Naive thymus-derived CD8-positive, alpha-beta T cell (primary cell): ENCODE data around the gene CAMTA1. TPM values are rescaled to one million over a fixed set of nuclear protein-coding genes. Genes with fewer than 3 reads are reported as not detected.

Source experiments
- ATAC-seq, 2 donors: fragments of 150-1000 bp; cut with Tn5 transposase in 1 of 2; sonication (Bioruptor Pico), chemical (Tn5 transposase) in 1 of 2; 1 replicate in 1 of 2; 2 replicates in 1 of 2; pipeline ENCODE4 v1.10.0; 2021; ENCODE audit warnings: mild to moderate bottlenecking in 2 of 2, moderate library complexity in 2 of 2
- POLR2A ChIA-PET: fragments of 350-600 bp; sonication (Branson Sonifier 250); formaldehyde crosslinking; loops from one replicate; lab custom pipeline; 2021; ENCODE audit warnings: antibody characterized with exemption; lab: Charles Lee
- DNase-seq, 10 donors: peaks; one replicate each; pipeline versions ENCODE4 v3.0.0 to v3.0.0-alpha.2; 2020 to 2022
- H3K27ac Mint-ChIP-seq, 10 donors: one replicate each; pipeline ENCODE4 v1.8.0; 2020 to 2022; ENCODE audit warnings: mild to moderate bottlenecking in 10 of 10, mixed read lengths in 10 of 10, moderate library complexity in 4 of 10, inconsistent platforms in 1 of 10
- H3K27me3 Mint-ChIP-seq, 5 donors: one replicate each; pipeline ENCODE4 v1.8.0; 2021 to 2022; ENCODE audit warnings: mixed read lengths in 5 of 5
- H3K36me3 Mint-ChIP-seq, 3 donors: one replicate each; pipeline ENCODE4 v1.8.0; 2020 to 2022; ENCODE audit warnings: mixed read lengths in 3 of 3, mild to moderate bottlenecking in 2 of 3, inconsistent platforms in 1 of 3
- H3K4me1 Mint-ChIP-seq, 4 donors: one replicate each; pipeline ENCODE4 v1.8.0; 2021 to 2022; ENCODE audit warnings: mixed read lengths in 4 of 4
- H3K4me3 Mint-ChIP-seq, 10 donors: one replicate each; pipeline ENCODE4 v1.8.0; 2020 to 2022; ENCODE audit warnings: mild to moderate bottlenecking in 10 of 10, mixed read lengths in 10 of 10, moderate library complexity in 6 of 10, inconsistent platforms in 1 of 10
- H3K9me3 Mint-ChIP-seq, 9 donors: one replicate each; pipeline ENCODE4 v1.8.0; 2020 to 2022; ENCODE audit warnings: mixed read lengths in 9 of 9, mild to moderate bottlenecking in 3 of 9, inconsistent platforms in 1 of 9, moderate library complexity in 1 of 9
- polyA plus RNA-seq, 3 donors: library from polyadenylated mRNA; unstranded; fragments of 300-500 nt; fragmentation: Illumina TruSeq; gene quantifications; one replicate each; pipeline ENCODE4 v1.2.3, GENCODE V29; 2021
- total RNA-seq, 8 experiments: library from RNA in 2 of 8; stranded (reverse) in 2 of 8; gene quantifications; one replicate each; pipeline ENCODE4 v1.2.3 and lab custom pipeline; 2021 to 2026

The CAMTA1 gene
- total and polyA plus RNA-seq, 5 experiments from 2014 or later, result 32.6 to 78.3 (median 47.3) TPM

- Mint-ChIP-seq H3K9me3 (no peaks in the 10 kb centered on the region), H3K27ac (no peak overlapping the region), H3K4me1 (peaks cover 0 to 4% (median 0%) of the 10 kb centered on the region in 4 donors), H3K36me3 (no peaks in the 10 kb centered on the region), H3K4me3 (no peak overlapping the region), H3K27me3 (peaks cover 0 to 14% (median 2%) of the 10 kb centered on the region in 5 donors)
- no peak for DNase-seq
- POLR2A ChIA-PET, result no interaction called here
- no peak for ATAC-seq
These were observed 223.9 kb downstream of the CAMTA1 start for GRCh38 chr1:7008975-7009740.

- no peak for DNase-seq
- Mint-ChIP-seq H3K27me3 (peaks cover 0 to 14% (median 0%) of the 10 kb centered on the region in 5 donors), H3K9me3 (no peaks in the 10 kb centered on the region), H3K4me1 (peaks cover 0 to 4% (median 0%) of the 10 kb centered on the region in 4 donors), H3K4me3 (no peak overlapping the region), H3K36me3 (no peaks in the 10 kb centered on the region), H3K27ac (no peak overlapping the region)
- ATAC-seq, result no peak
- POLR2A ChIA-PET, result no interaction called here
These were observed 224.7 kb downstream of the CAMTA1 start for GRCh38 chr1:7009741-7010525.

DNA sequence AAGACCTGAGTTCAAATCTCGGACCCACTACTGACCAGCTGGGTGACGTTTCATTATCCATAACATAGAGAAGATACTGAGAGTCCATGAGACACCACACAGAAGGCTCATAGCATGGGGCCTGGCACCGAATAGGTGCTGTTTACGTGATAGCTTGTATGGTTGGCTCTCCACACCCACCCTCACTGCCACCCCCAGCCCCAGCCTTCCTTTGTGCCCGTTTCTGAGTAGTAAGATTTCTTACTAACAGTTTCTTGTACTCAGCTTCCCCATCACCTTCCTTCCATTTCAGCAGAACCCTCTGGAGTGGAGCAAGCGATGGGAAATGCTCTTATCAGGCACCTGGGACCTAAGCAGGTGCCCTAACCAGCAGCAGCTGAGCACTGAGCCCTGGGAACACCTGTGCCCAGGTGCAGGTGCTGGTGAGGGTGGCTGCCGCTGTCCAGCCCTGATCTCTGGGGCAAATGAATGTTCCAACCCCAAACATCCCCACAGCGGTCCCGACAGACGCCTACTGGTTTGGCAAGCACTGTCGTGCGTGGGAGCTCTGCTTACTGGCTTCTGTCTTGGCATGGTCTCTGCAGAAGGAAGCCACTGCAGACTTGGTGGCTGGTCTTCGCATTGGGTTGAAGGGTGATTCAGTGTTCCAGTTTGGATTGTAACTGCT, 225.4 kb downstream of the CAMTA1 start:
- H3K27me3 Mint-ChIP-seq, result peaks cover 0 to 14% (median 0%) of the 10 kb centered on the region in 5 donors
- POLR2A ChIA-PET, result no interaction called here
- no peaks in the 10 kb centered on the region for H3K36me3 Mint-ChIP-seq
- no peaks in the 10 kb centered on the region for H3K9me3 Mint-ChIP-seq
- DNase-seq, result no peak
- no peak overlapping the region for H3K27ac Mint-ChIP-seq
- no peak overlapping the region for H3K4me3 Mint-ChIP-seq
- H3K4me1 Mint-ChIP-seq, result peaks cover 0 to 4% (median 0%) of the 10 kb centered on the region in 4 donors
- ATAC-seq, result no peak

- ATAC-seq (no peak), DNase-seq (no peak)
- Mint-ChIP-seq H3K27me3 (peaks cover 0 to 14% (median 0%) of the 10 kb centered on the region in 5 donors), H3K27ac (no peak overlapping the region), H3K9me3 (no peaks in the 10 kb centered on the region), H3K4me1 (peaks cover 0 to 4% (median 0%) of the 10 kb centered on the region in 4 donors), H3K36me3 (no peaks in the 10 kb centered on the region), H3K4me3 (no peak overlapping the region)
- POLR2A ChIA-PET, result no interaction called here
These were observed 226.6 kb downstream of the CAMTA1 start for GRCh38 chr1:7011826-7012225.

DNA sequence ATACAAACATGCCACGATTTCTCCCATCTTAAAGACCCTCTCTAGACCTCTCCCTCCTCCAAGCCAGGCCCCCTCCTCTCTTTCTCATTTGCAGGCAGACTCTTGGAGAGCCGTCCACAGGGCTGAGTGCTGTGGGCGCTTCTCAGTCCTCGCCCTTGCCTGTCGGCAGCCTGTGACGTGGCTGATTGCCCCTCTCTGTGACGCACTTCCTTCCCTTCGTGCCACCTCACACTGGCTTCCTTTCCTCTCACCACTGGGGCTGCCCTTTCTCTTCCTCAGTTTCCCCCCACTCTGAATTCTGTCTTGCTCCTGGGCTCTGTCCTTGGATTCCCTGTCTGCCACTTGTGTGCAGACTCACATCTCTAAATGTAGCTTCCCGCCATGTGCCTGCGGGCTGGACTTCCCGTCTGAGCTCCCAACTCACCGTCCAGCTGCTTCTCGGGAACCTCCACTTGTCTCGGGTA, 227.2 kb downstream of the CAMTA1 start:
- Mint-ChIP-seq H3K9me3 (no peaks in the 10 kb centered on the region), H3K36me3 (no peaks in the 10 kb centered on the region), H3K27ac (no peak overlapping the region), H3K4me1 (peaks cover 0 to 4% (median 0%) of the 10 kb centered on the region in 4 donors), H3K27me3 (peaks cover 0 to 14% (median 0%) of the 10 kb centered on the region in 5 donors), H3K4me3 (no peak overlapping the region)
- ATAC-seq (no peak), DNase-seq (no peak)
- POLR2A ChIA-PET, result no interaction called here

- POLR2A ChIA-PET, result no interaction called here
- DNase-seq (no peak), ATAC-seq (no peak)
- Mint-ChIP-seq H3K4me3 (no peak overlapping the region), H3K4me1 (peaks cover 0 to 4% (median 0%) of the 10 kb centered on the region in 4 donors), H3K27me3 (peaks cover 0 to 14% (median 0%) of the 10 kb centered on the region in 5 donors), H3K27ac (no peak overlapping the region), H3K36me3 (no peaks in the 10 kb centered on the region), H3K9me3 (no peaks in the 10 kb centered on the region)
These were observed 228.8 kb downstream of the CAMTA1 start for GRCh38 chr1:7013833-7014639.

GRCh38 chr1:7014640-7014930, 229.3 kb downstream of the CAMTA1 start:
- Mint-ChIP-seq H3K36me3 (no peaks in the 10 kb centered on the region), H3K9me3 (no peaks in the 10 kb centered on the region), H3K27ac (no peak overlapping the region), H3K4me1 (peaks cover 0 to 4% (median 0%) of the 10 kb centered on the region in 4 donors), H3K27me3 (peaks cover 0 to 14% (median 0%) of the 10 kb centered on the region in 5 donors), H3K4me3 (no peak overlapping the region)
- POLR2A ChIA-PET, result no interaction called here
- ATAC-seq (no peak), DNase-seq (no peak)

- peaks cover 0 to 14% (median 0%) of the 10 kb centered on the region in 5 donors for H3K27me3 Mint-ChIP-seq
- no peak for ATAC-seq
- H3K9me3 Mint-ChIP-seq, result no peaks in the 10 kb centered on the region
- DNase-seq, result no peak
- H3K27ac Mint-ChIP-seq, result no peak overlapping the region
- no peak overlapping the region for H3K4me3 Mint-ChIP-seq
- POLR2A ChIA-PET, result no interaction called here
- no peaks in the 10 kb centered on the region for H3K36me3 Mint-ChIP-seq
- H3K4me1 Mint-ChIP-seq, result peaks cover 0 to 4% (median 0%) of the 10 kb centered on the region in 4 donors
These were observed 229.8 kb downstream of the CAMTA1 start for GRCh38 chr1:7015022-7015421.

GRCh38 chr1:7018351-7018750, 233.1 kb downstream of the CAMTA1 start:
- DNase-seq, result no peak
- H3K27me3 Mint-ChIP-seq, result peaks cover 0 to 10% (median 4%) of the 10 kb centered on the region in 5 donors
- no peaks in the 10 kb centered on the region for H3K36me3 Mint-ChIP-seq
- no peak overlapping the region for H3K27ac Mint-ChIP-seq
- no peak overlapping the region for H3K4me3 Mint-ChIP-seq
- H3K4me1 Mint-ChIP-seq, result no peaks in the 10 kb centered on the region
- no peaks in the 10 kb centered on the region for H3K9me3 Mint-ChIP-seq
- POLR2A ChIA-PET, result no interaction called here
- no peak for ATAC-seq

DNA sequence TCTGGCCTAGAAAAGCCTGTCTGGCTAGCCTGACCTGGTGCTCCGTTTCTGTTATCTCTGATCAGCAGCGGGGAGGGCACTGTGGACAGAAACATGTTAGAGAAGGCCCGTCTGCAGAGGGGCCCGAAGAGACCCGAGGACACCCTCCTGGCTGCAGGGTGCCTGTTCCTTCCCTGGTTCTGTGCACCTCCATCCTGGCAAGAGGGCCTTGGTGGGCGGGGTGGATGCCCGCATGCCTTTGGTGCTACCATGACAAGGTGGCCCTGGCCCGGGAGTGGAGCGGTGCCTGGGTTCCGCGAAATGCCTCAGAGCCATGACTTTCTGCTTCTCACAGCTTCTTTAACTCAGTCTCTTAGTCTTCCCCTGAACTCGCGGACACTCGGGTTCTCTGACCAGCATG, 233.6 kb downstream of the CAMTA1 start:
- H3K4me3 Mint-ChIP-seq, result no peak overlapping the region
- no peaks in the 10 kb centered on the region for H3K4me1 Mint-ChIP-seq
- peaks cover 0 to 10% (median 4%) of the 10 kb centered on the region in 5 donors for H3K27me3 Mint-ChIP-seq
- ATAC-seq (no peak), DNase-seq (no peak)
- H3K36me3 Mint-ChIP-seq, result no peaks in the 10 kb centered on the region
- no peak overlapping the region for H3K27ac Mint-ChIP-seq
- no peaks in the 10 kb centered on the region for H3K9me3 Mint-ChIP-seq
- POLR2A ChIA-PET, result no interaction called here

- POLR2A ChIA-PET, result no interaction called here
- Mint-ChIP-seq H3K9me3 (no peaks in the 10 kb centered on the region), H3K4me1 (no peaks in the 10 kb centered on the region), H3K27me3 (peaks cover 0 to 10% (median 4%) of the 10 kb centered on the region in 5 donors), H3K36me3 (no peaks in the 10 kb centered on the region), H3K27ac (no peak overlapping the region), H3K4me3 (no peak overlapping the region)
- DNase-seq (no peak), ATAC-seq (no peak)
These were observed 234.3 kb downstream of the CAMTA1 start for GRCh38 chr1:7019510-7019909.

DNA sequence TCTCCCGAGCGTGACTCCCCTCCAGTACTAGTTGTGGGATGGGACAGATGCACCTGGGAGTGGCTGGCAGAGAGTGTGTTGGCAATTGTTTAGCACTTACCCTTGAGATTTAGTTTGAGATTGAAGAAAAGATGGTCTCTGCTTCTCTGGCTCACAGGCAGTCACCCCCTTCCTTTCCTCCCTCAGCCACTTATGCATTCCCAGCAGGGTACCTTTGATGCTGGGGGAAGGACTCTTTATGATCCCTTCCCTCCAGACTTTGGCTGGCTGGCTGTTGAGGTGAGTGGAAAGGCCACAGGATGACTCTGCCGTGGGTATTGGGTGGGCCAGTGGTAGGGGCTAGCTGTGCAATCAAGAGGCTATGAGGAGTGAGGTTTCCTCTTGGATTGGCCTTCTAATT, 236.8 kb downstream of the CAMTA1 start:
- ATAC-seq (no peak), DNase-seq (no peak)
- Mint-ChIP-seq H3K4me3 (no peak overlapping the region), H3K36me3 (no peaks in the 10 kb centered on the region), H3K27ac (no peak overlapping the region), H3K9me3 (no peaks in the 10 kb centered on the region), H3K27me3 (peaks cover 0 to 10% (median 4%) of the 10 kb centered on the region in 5 donors), H3K4me1 (no peaks in the 10 kb centered on the region)
- POLR2A ChIA-PET, result no interaction called here
